ENCODE measurements around the gene CENPP. TPM values are rescaled to one million over a fixed set of nuclear protein-coding genes. Genes with fewer than 3 reads are reported as not detected.

The CENPP gene
- total RNA-seq, 1 donor from 2014 or later, result 5.4 TPM

DNA sequence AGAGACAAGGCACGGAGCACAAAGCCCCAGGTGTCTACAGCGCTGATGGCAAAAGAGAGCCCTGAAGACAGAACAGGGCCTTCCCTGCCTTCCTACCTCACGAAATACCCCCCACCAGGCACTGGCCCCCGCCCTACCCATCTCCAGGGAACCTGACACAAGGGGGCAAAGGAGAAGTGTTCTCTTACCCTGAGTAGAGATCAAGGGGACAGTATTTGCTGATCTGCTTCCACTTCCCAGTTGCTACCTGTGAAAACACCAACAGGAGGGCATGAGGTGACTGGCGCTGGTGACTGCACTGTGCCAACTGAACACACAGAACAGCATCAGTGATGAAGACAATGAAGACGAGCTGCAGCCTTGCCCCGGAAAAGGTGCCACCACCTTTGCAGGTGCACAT lies 316.8 kb downstream of the CENPP start:
- peaks cover 100% of the 10 kb centered on the region for H3K36me3 ChIP-seq
- intact Hi-C loops (cut with micrococcal nuclease), result no loop called here
- DNase-seq, result no peak

DNA sequence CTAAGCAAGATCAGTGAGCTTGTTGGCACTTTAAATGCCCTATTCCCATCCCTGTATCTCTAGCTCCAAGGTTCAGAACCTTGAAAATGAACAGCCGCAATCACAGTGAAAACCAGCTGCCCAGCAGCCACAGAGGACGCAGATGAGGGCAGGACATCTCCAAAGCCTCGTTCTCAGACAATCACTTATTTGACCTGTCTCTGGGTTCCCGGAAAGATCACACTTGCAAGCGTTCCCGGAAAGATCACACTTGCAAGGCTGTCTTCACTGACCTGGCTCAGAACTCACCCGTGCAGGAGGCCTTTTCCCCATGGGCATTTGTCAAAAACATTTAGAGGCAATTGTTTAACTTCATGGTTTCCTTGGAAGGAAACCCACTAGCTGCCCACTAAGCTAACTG lies 318.5 kb downstream of the CENPP start:
- DNase-seq, result no peak
- no peaks in the 10 kb centered on the region for H3K27me3 ChIP-seq (ENCODE audit: low read depth)
- TF ChIP-seq, protein P1, sequence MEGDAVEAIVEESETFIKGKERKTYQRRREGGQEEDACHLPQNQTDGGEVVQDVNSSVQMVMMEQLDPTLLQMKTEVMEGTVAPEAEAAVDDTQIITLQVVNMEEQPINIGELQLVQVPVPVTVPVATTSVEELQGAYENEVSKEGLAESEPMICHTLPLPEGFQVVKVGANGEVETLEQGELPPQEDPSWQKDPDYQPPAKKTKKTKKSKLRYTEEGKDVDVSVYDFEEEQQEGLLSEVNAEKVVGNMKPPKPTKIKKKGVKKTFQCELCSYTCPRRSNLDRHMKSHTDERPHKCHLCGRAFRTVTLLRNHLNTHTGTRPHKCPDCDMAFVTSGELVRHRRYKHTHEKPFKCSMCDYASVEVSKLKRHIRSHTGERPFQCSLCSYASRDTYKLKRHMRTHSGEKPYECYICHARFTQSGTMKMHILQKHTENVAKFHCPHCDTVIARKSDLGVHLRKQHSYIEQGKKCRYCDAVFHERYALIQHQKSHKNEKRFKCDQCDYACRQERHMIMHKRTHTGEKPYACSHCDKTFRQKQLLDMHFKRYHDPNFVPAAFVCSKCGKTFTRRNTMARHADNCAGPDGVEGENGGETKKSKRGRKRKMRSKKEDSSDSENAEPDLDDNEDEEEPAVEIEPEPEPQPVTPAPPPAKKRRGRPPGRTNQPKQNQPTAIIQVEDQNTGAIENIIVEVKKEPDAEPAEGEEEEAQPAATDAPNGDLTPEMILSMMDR (IDR thresholded peaks at IDR 0.05; ENCODE audit: borderline replicate concordance), result no peak
- intact Hi-C loops (cut with micrococcal nuclease), result no loop called here
- H3K4me3 ChIP-seq, result no peak overlapping the region
- no peak overlapping the region for H3K27ac ChIP-seq (replicated peaks)
- peaks cover 13% of the 10 kb centered on the region for H3K9me3 ChIP-seq (replicated peaks)
- peaks cover 11% of the 10 kb centered on the region for H3K4me1 ChIP-seq
- peaks cover 100% of the 10 kb centered on the region for H3K36me3 ChIP-seq

More for the DNA sequence above, 316.8 kb downstream of the CENPP start:
- Histone ChIP-seq H3K4me3 (no peak overlapping the region), H3K27ac (replicated peaks) (no peak overlapping the region), H3K4me1 (no peaks in the 10 kb centered on the region), H3K9me3 (replicated peaks) (peaks cover 13% of the 10 kb centered on the region), H3K27me3 (ENCODE audit: low read depth) (no peaks in the 10 kb centered on the region)
- TF ChIP-seq, protein P1 (IDR thresholded peaks at IDR 0.05; ENCODE audit: borderline replicate concordance), result no peak

DNA sequence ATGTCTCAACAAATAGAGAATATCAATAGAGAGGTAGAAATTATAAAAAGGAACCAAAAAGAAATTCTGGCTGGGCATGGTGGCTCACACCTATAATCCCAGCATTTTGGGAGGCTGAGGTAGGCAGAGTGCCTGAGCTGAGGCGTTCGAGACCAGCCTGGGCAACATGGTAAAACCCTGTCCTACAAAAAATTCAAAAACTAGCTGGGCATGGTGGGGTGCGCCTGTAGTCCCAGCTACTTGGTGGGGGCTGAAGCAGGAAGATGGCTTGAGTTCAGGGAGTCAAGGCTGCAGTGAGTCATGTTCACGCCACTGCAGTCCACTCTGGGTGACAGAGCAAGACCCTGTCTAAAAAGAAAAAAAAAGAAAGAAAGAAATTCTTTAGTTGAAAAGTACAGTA lies 319.3 kb downstream of the CENPP start:
- TF ChIP-seq, protein P1 (IDR thresholded peaks at IDR 0.05; ENCODE audit: borderline replicate concordance), result no peak
- H3K27me3 ChIP-seq (ENCODE audit: low read depth), result no peaks in the 10 kb centered on the region
- peaks cover 12% of the 10 kb centered on the region for H3K4me1 ChIP-seq
- intact Hi-C loops (cut with micrococcal nuclease), result no loop called here
- peaks cover 13% of the 10 kb centered on the region for H3K9me3 ChIP-seq (replicated peaks)
- no peak overlapping the region for H3K27ac ChIP-seq (replicated peaks)
- no peak for DNase-seq
- H3K4me3 ChIP-seq, result no peak overlapping the region
- H3K36me3 ChIP-seq, result peaks cover 99% of the 10 kb centered on the region

DNA sequence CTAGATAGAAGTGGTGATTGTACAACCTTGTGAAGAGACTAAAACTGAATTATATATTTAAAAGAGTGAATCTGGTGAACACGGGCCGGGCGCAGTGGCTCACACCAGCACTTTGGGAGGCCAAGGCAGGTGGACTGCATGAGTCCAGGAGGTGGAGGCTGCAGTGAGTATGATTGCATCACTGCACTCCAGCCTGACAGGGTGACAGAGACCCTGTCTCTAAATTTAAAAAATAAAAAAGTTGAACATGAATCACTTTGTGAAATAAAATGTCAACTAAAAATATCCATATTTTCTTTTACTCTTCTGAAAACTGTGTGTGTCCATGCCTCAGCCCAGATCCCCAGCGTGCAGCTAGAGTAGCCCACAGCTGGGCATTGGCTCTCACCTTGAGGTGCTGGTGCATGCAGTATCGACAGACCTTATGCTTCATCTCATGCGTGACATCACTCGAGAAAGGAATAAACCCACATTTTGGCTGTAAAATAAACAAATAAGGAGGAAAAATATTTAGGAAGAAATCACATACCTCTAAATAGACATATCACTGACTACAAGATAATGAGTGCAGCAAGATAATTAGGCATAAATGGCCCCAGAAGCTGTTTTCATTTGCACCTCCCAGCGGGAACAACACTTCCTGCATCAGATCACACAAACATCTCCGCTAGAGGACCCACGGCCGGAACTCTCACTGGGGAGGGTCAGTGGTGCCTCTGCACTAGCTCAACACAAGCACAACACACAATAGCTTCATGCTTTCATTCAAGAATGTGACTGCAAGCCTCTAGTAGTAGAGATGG lies 322.1 kb downstream of the CENPP start:
- Histone ChIP-seq H3K9me3 (replicated peaks) (peaks cover 13% of the 10 kb centered on the region), H3K36me3 (peaks cover 84% of the 10 kb centered on the region), H3K27ac (replicated peaks) (no peak overlapping the region), H3K4me3 (no peak overlapping the region), H3K4me1 (peaks cover 31% of the 10 kb centered on the region), H3K27me3 (ENCODE audit: low read depth) (no peaks in the 10 kb centered on the region)
- DNase-seq, result no peak
- intact Hi-C loops (cut with micrococcal nuclease), result no loop called here
- TF ChIP-seq, protein P1 (IDR thresholded peaks at IDR 0.05; ENCODE audit: borderline replicate concordance), result no peak

DNA sequence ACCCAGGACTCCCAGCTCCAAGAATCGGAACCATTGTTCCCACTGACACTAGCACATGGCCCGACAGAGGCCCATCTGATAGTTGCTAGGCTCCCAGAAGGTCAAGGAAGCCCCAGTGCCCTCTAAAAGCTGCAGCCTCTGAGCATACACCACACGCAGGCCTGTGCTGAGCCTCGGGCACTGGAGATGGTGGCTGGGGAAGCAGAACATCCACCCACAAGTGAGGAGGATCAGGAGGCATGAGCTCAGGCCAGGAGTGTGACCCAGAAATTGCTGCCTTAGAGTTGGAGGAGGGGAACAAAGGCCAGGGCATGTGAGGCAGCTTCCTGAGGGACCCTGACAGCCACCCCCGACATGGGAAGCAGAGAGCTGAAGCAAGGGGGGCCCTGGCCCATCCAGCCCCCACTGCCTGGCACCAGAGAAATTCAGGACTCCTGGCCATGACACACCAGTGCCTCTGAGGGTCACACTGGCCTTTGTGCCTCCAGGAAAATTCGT lies 322.8 kb downstream of the CENPP start:
- intact Hi-C loops (cut with micrococcal nuclease), result no loop called here
- peaks cover 31% of the 10 kb centered on the region for H3K4me1 ChIP-seq
- no peaks in the 10 kb centered on the region for H3K27me3 ChIP-seq (ENCODE audit: low read depth)
- no peak for DNase-seq
- TF ChIP-seq, protein P1 (IDR thresholded peaks at IDR 0.05; ENCODE audit: borderline replicate concordance), result no peak
- H3K9me3 ChIP-seq (replicated peaks), result peaks cover 13% of the 10 kb centered on the region
- peaks cover 77% of the 10 kb centered on the region for H3K36me3 ChIP-seq
- H3K4me3 ChIP-seq, result no peak overlapping the region
- no peak overlapping the region for H3K27ac ChIP-seq (replicated peaks)

Data from left ventricle myocardium inferior (tissue), 1 donor.